ENCODE results near the gene SLC4A11. TPM values are rescaled to one million over a fixed set of nuclear protein-coding genes. Genes with fewer than 3 reads are reported as not detected.

Gene SLC4A11
- total RNA-seq, 1 donor from 2014 or later, result 3.2 TPM

GRCh38 chr20:3224681-3225421 is 14.1 kb downstream of the SLC4A11 start:
- TF ChIP-seq, protein P1, sequence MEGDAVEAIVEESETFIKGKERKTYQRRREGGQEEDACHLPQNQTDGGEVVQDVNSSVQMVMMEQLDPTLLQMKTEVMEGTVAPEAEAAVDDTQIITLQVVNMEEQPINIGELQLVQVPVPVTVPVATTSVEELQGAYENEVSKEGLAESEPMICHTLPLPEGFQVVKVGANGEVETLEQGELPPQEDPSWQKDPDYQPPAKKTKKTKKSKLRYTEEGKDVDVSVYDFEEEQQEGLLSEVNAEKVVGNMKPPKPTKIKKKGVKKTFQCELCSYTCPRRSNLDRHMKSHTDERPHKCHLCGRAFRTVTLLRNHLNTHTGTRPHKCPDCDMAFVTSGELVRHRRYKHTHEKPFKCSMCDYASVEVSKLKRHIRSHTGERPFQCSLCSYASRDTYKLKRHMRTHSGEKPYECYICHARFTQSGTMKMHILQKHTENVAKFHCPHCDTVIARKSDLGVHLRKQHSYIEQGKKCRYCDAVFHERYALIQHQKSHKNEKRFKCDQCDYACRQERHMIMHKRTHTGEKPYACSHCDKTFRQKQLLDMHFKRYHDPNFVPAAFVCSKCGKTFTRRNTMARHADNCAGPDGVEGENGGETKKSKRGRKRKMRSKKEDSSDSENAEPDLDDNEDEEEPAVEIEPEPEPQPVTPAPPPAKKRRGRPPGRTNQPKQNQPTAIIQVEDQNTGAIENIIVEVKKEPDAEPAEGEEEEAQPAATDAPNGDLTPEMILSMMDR (IDR thresholded peaks at IDR 0.05; ENCODE audit: insufficient read depth, low read length, severe bottlenecking), result no peak
- peaks cover 20% of the 10 kb centered on the region for H3K36me3 ChIP-seq (ENCODE audit: control insufficient read depth, insufficient read depth, low read length)
- H3K27me3 ChIP-seq (ENCODE audit: control insufficient read depth, insufficient read depth, low read length), result no peaks in the 10 kb centered on the region
- FAIRE-seq (no peak), DNase-seq (ENCODE audit: low read depth) (peak; percentile 38)
- no peak overlapping the region for H3K4me3 ChIP-seq (ENCODE audit: low read depth, low read length)

- peaks cover 17% of the 10 kb centered on the region for H3K36me3 ChIP-seq (ENCODE audit: control insufficient read depth, insufficient read depth, low read length)
- no peak for FAIRE-seq
Measured at GRCh38 chr20:3223994-3224680, 14.9 kb downstream of the SLC4A11 start.

GRCh38 chr20:3223651-3223993 is 15.4 kb downstream of the SLC4A11 start:
- Histone ChIP-seq H3K4me3 (ENCODE audit: low read depth, low read length) (no peak overlapping the region), H3K36me3 (ENCODE audit: control insufficient read depth, insufficient read depth, low read length) (peaks cover 14% of the 10 kb centered on the region), H3K27me3 (ENCODE audit: control insufficient read depth, insufficient read depth, low read length) (no peaks in the 10 kb centered on the region)
- FAIRE-seq, result no peak
- no peak for DNase-seq (ENCODE audit: low read depth)
- TF ChIP-seq, protein P1 (IDR thresholded peaks at IDR 0.05; ENCODE audit: insufficient read depth, low read length, severe bottlenecking), result no peak

More at GRCh38 chr20:3223994-3224680, 14.9 kb downstream of the SLC4A11 start:
- H3K4me3 ChIP-seq (ENCODE audit: low read depth, low read length), result no peak overlapping the region
- no peak for DNase-seq (ENCODE audit: low read depth)
- no peaks in the 10 kb centered on the region for H3K27me3 ChIP-seq (ENCODE audit: control insufficient read depth, insufficient read depth, low read length)
- TF ChIP-seq, protein P1 (IDR thresholded peaks at IDR 0.05; ENCODE audit: insufficient read depth, low read length, severe bottlenecking), result no peak

DNA sequence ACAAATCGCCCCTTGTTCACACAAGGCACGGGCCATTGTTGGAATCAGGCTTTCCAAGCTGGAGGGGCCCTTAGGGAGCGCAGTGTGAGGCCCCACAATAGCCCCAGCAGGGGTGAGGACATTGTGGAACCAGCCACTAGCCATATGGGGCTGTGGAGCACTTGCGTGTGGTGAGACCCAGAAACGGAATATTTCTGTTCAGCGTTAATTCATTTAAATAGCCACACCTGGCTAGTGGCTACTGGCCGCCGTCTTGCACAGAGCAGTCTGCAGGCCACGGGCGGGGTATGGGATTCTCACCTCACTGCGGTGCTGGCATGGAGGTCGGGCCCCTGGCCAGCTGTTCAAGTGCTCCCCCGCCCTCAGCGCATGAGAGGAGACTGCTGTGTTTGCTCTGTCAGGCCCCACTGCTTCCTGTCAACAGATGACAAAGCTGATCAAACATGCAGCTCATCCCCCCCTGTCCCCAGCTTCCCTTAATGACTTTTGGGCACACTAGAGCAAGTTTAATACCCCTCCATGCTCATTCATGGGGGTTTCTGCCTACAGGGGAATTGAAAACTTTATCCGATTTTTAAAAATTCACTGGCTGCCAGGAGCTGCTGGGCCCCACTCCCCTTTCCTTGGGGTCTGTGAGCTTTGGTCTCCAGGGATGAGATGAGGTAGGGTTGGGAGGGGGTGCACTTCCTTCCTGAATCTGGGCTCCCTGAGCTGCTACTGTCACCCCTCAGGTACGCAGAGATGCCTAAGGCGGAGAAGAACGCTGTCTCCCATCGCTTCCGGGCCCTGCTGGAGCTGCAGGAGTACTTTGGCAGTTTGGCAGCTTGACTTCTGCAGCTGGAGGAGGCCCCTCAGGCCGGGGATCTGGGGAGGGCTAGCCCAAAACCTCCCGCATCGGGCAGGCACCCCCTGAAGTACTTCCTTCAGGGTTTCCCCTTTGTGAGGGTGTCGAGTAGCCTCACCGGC is 16.1 kb downstream of the SLC4A11 start:
- Histone ChIP-seq H3K27me3 (ENCODE audit: control insufficient read depth, insufficient read depth, low read length) (no peaks in the 10 kb centered on the region), H3K36me3 (ENCODE audit: control insufficient read depth, insufficient read depth, low read length) (peaks cover 9% of the 10 kb centered on the region), H3K4me3 (ENCODE audit: low read depth, low read length) (no peak overlapping the region)
- DNase-seq (ENCODE audit: low read depth) (peak; percentile 45), FAIRE-seq (no peak)
- TF ChIP-seq, protein P1 (IDR thresholded peaks at IDR 0.05; ENCODE audit: insufficient read depth, low read length, severe bottlenecking), result no peak

GRCh38 chr20:3221398-3222226 is 17.4 kb downstream of the SLC4A11 start:
- Histone ChIP-seq H3K27me3 (ENCODE audit: control insufficient read depth, insufficient read depth, low read length) (no peaks in the 10 kb centered on the region), H3K4me3 (ENCODE audit: low read depth, low read length) (no peak overlapping the region), H3K36me3 (ENCODE audit: control insufficient read depth, insufficient read depth, low read length) (peaks cover 8% of the 10 kb centered on the region)
- FAIRE-seq (peak; percentile 28), DNase-seq (ENCODE audit: low read depth) (peak; percentile 53)
- TF ChIP-seq, protein P1 (IDR thresholded peaks at IDR 0.05; ENCODE audit: insufficient read depth, low read length, severe bottlenecking), result no peak
